IMR-90 (cell line): ENCODE results near the gene LDLRAD3. TPM values are rescaled to one million over a fixed set of nuclear protein-coding genes. Genes with fewer than 3 reads are reported as not detected.
A peak's percentile ranks its signal among the peaks of the same experiment; 100 is the strongest.

Experiments used
- ATAC-seq: fragments of 200-7000 bp; cut with Tn5 transposase; 2 replicates; pipeline ENCODE4 v1.9.1; 2020; ENCODE audit warnings: low read depth, mild to moderate bottlenecking, moderate library complexity
- BruUV-seq: library from RNA; stranded (reverse); fragments of 400-500 nt; replicated peaks from 2 replicates; lab custom pipeline; 2021; lab: Mats Ljungman, UMichigan
- CTCF ChIA-PET: fragments of 300-600 bp; formaldehyde crosslinking; extraction: SDS; loops from one replicate; lab custom pipeline; 2021; ENCODE audit warnings: antibody characterized with exemption; lab: Yijun Ruan, JAX
- POLR2A ChIA-PET: fragments of 300-600 bp; sonication (Branson Sonifier 250); formaldehyde crosslinking; loops from one replicate; lab custom pipeline; 2022; ENCODE audit warnings: antibody characterized with exemption; ENCODE audit not compliant: unreplicated experiment; lab: Charles Lee
- DNase-seq: peaks from one replicate; pipeline ENCODE4 v3.0.0; 2013
- H2AFZ ChIP-seq: replicated peaks from 2 replicates; pipeline ENCODE3; 2013; ENCODE audit warnings: low read length, mild to moderate bottlenecking; ENCODE audit not compliant: poor library complexity
- H2AK5ac ChIP-seq: 2 replicates; pipeline ENCODE4 v1.6.1; 2013; ENCODE audit warnings: low read depth, low read length, inconsistent platforms
- H2AK9ac ChIP-seq: replicated peaks from 2 replicates; pipeline ENCODE3; 2013; ENCODE audit warnings: mild to moderate bottlenecking, low read depth, low read length, moderate library complexity; ENCODE audit not compliant: poor library complexity
- H2BK120ac ChIP-seq: 2 replicates; pipeline ENCODE4 v1.6.1; 2013; ENCODE audit warnings: low read depth, low read length, inconsistent platforms
- H2BK15ac ChIP-seq: 3 replicates; pipeline ENCODE4 v1.6.1; 2013; ENCODE audit warnings: low read depth, low read length, inconsistent platforms
- H2BK20ac ChIP-seq: 2 replicates; pipeline ENCODE4 v1.6.1; 2013; ENCODE audit warnings: low read depth, mild to moderate bottlenecking, inconsistent platforms, low read length, moderate library complexity
- H2BK5ac ChIP-seq: 2 replicates; pipeline ENCODE4 v1.6.1; 2013; ENCODE audit warnings: mild to moderate bottlenecking, low read depth, low read length, inconsistent platforms; ENCODE audit not compliant: poor library complexity, severe bottlenecking
- H3K14ac ChIP-seq: replicated peaks from 2 replicates; pipeline ENCODE4 v1.6.1; 2013; ENCODE audit warnings: low read depth, low read length, inconsistent platforms
- H3K18ac ChIP-seq: 2 replicates; pipeline ENCODE4 v1.6.1; 2013; ENCODE audit warnings: low read depth, low read length, control low read depth
- H3K23ac ChIP-seq: 2 replicates; pipeline ENCODE4 v1.6.1; 2013; ENCODE audit warnings: low read depth, low read length, inconsistent platforms
- H3K27ac ChIP-seq: 2 replicates; pipeline ENCODE4 v1.5.1; 2013; ENCODE audit warnings: mild to moderate bottlenecking, control low read depth, low read length; ENCODE audit not compliant: insufficient read depth
- H3K27me3 ChIP-seq: 2 replicates; pipeline ENCODE4 v1.6.1; 2013; ENCODE audit warnings: low read length; ENCODE audit not compliant: control insufficient read depth, insufficient read depth
- H3K36me3 ChIP-seq: 2 replicates; pipeline ENCODE4 v1.6.1; 2013; ENCODE audit warnings: low read length, mixed read lengths; ENCODE audit not compliant: control insufficient read depth, insufficient read depth
- H3K4ac ChIP-seq: 2 replicates; pipeline ENCODE4 v1.6.1; 2013; ENCODE audit warnings: low read depth, low read length, inconsistent platforms
- H3K4me1 ChIP-seq: 2 replicates; pipeline ENCODE4 v1.6.1; 2013; ENCODE audit warnings: low read length, mixed read lengths; ENCODE audit not compliant: control insufficient read depth, insufficient read depth
- H3K4me2 ChIP-seq: 2 replicates; pipeline ENCODE4 v1.6.1; 2013; ENCODE audit warnings: low read depth, mild to moderate bottlenecking, control low read depth, low read length, moderate library complexity
- H3K4me3 ChIP-seq: 2 replicates; pipeline ENCODE4 v1.5.1; 2013; ENCODE audit warnings: low read depth, mild to moderate bottlenecking, control low read depth, low read length, moderate library complexity; ENCODE audit not compliant: insufficient read depth
- H3K56ac ChIP-seq: 2 replicates; pipeline ENCODE4 v1.6.1; 2013; ENCODE audit warnings: low read length, inconsistent platforms; ENCODE audit not compliant: insufficient read depth; ENCODE audit errors: extremely low read depth
- H3K79me1 ChIP-seq, 2 experiments: 2 replicates each; pipeline ENCODE4 v1.6.1; 2013; ENCODE audit warnings: low read length in 2 of 2, inconsistent platforms in 1 of 2, low read depth in 1 of 2
- H3K9ac ChIP-seq: 2 replicates; pipeline ENCODE4 v1.6.1; 2013; ENCODE audit warnings: low read depth, low read length, control low read depth
- H3K9me1 ChIP-seq: 2 replicates; pipeline ENCODE4 v1.6.1; 2013; ENCODE audit warnings: low read length, inconsistent platforms; ENCODE audit not compliant: insufficient read depth
- H3K9me3 ChIP-seq: 2 replicates; pipeline ENCODE4 v1.6.1; 2013; ENCODE audit warnings: low read length; ENCODE audit not compliant: control insufficient read depth, insufficient read depth
- H4K20me1 ChIP-seq: 2 replicates; pipeline ENCODE4 v1.6.1; 2013; ENCODE audit warnings: low read length, inconsistent platforms; ENCODE audit not compliant: insufficient read depth
- H4K5ac ChIP-seq: 2 replicates; pipeline ENCODE4 v1.6.1; 2013; ENCODE audit warnings: mild to moderate bottlenecking, low read depth, low read length, control low read depth
- H4K8ac ChIP-seq, 2 experiments: 2 replicates each; pipeline ENCODE4 v1.6.1; 2013; ENCODE audit warnings: low read depth in 2 of 2, low read length in 2 of 2, control low read depth in 1 of 2, inconsistent platforms in 1 of 2
- H4K91ac ChIP-seq: 2 replicates; pipeline ENCODE4 v1.6.1; 2013; ENCODE audit warnings: low read depth, low read length, inconsistent platforms; ENCODE audit not compliant: insufficient read depth
- BHLHE40 ChIP-seq: fragments of 150-350 bp; IDR thresholded peaks from 2 replicates; pipeline ENCODE4 v1.6.1; 2016; ENCODE audit warnings: mild to moderate bottlenecking, low read depth, low read length
- CEBPB ChIP-seq: IDR thresholded peaks from 2 replicates; pipeline ENCODE4 v1.6.1; 2012; ENCODE audit warnings: low read depth, low read length, improper control_type of control experiment
- CHD1 ChIP-seq: IDR thresholded peaks from 2 replicates; pipeline ENCODE4 v1.6.1; 2012; ENCODE audit warnings: low read depth, low read length, improper control_type of control experiment
- CTCF ChIP-seq: conservative IDR thresholded peaks from 2 replicates; pipeline ENCODE4 v1.5.1; 2012; ENCODE audit warnings: mild to moderate bottlenecking, low read depth, low read length, improper control_type of control experiment
- FOS ChIP-seq: fragments of 150-350 bp; IDR thresholded peaks from 2 replicates; pipeline ENCODE4 v1.6.1; 2016; ENCODE audit warnings: low read depth, low read length
- MAFK ChIP-seq: IDR thresholded peaks from 2 replicates; pipeline ENCODE4 v1.6.1; 2012; ENCODE audit warnings: low read depth, low read length, improper control_type of control experiment
- MAZ ChIP-seq: IDR thresholded peaks from 2 replicates; pipeline ENCODE4 v1.6.1; 2012; ENCODE audit warnings: low read depth, mild to moderate bottlenecking, low read length, improper control_type of control experiment, moderate library complexity, borderline replicate concordance
- MXI1 ChIP-seq: IDR thresholded peaks from 2 replicates; pipeline ENCODE4 v1.6.1; 2012; ENCODE audit warnings: low read depth, mild to moderate bottlenecking, low read length, moderate library complexity, borderline replicate concordance
- POLR2A ChIP-seq: IDR thresholded peaks from 2 replicates; pipeline ENCODE4 v1.6.1; 2012; ENCODE audit warnings: mild to moderate bottlenecking, low read depth, low read length
- RCOR1 ChIP-seq: IDR thresholded peaks from 2 replicates; pipeline ENCODE4 v1.6.1; 2012; ENCODE audit warnings: mild to moderate bottlenecking, low read length, improper control_type of control experiment; ENCODE audit not compliant: insufficient replicate concordance
- RFX5 ChIP-seq: IDR thresholded peaks from 2 replicates; pipeline ENCODE4 v1.8.0; 2012; ENCODE audit warnings: low read depth, mild to moderate bottlenecking, low read length, moderate library complexity
- USF2 ChIP-seq: fragments of 150-350 bp; IDR thresholded peaks from 2 replicates; pipeline ENCODE4 v1.6.1; 2017; ENCODE audit warnings: mild to moderate bottlenecking, antibody characterized with exemption, low read length, low read depth
- WGBS, 2 experiments: methylation state at CpG; one replicate each; pipeline versions ENCODE4 v1.1.5 to v1.1.7; 2013; ENCODE audit warnings: missing lambda C conversion rate in 2 of 2; ENCODE audit not compliant: insufficient read length in 1 of 2; ENCODE audit errors: extremely low coverage in 2 of 2; 5-methylcytosine and 5-hydroxymethylcytosine counted together
- dilution Hi-C: fragments of 300-500 bp; cut with HindIII; formaldehyde crosslinking; loops from one replicate; pipeline ENCODE4 v1.14.3; 2018; ENCODE audit warnings: low sequenced_read_pairs; ENCODE audit not compliant: unreplicated experiment
- in situ Hi-C: fragments of 300-500 bp; cut with MboI; formaldehyde crosslinking; loops from 3 replicates; pipeline ENCODE4 v1.14.3; 2019; ENCODE audit warnings: low sequenced_read_pairs, inconsistent platforms, mixed read lengths
- intact Hi-C: fragments of 100-400 bp; cut with micrococcal nuclease; formaldehyde crosslinking; loops from 2 replicates; pipeline ENCODE4 v1.10.0; 2022
- polyA plus RNA-seq, 3 experiments: library from polyadenylated mRNA; depleted of rRNA; stranded (reverse); fragments of >200 nt; gene quantifications; 2 replicates each; pipeline ENCODE4 v1.2.3, GENCODE V29; 2012; ENCODE audit warnings: low replicate concordance in 1 of 3
- total RNA-seq: library from RNA; depleted of rRNA; stranded (reverse); fragments of >200 nt; gene quantifications from 2 replicates; pipeline ENCODE4 v1.2.3, GENCODE V29; 2012

Gene LDLRAD3
- total and polyA plus RNA-seq, 2 of the 4 experiments (the other 2 are of a cell fraction) = 2.7 to 6.4 TPM

DNA sequence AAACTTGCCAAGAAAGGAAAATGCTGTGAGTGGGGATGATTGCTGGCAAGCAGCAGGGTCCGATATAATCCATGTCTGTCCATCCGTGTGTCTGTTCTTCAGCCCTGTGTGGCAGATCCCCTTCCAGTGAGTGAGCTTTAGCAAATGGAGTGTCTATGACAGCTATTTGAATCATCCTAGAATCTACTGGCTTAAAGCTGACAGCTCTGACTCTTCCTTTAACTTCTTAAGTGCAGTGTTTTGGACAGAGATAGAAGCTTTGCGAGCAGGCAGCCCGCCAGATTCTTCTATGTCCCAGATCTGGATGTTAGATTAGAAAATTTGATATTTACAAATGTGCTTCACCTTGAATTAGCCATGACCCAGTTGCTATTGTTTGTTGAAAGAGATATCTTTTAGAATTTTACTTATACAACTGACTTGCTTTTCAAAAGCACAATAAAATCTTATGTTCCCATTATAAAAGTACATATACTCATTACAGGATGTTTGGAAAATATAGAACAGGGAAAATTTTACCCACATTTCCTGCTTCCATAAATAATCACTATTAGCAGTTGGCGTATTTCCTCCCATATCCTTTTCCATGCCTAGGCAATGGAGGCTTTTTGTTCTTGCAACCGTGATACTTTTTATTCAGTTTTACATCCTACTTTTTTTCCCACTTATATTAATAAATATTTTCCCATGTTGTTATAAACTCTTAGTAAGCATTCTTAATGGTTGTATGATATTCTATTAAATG, 220.8 kb downstream of the LDLRAD3 start (continued):
- TF ChIP-seq CEBPB (no peak), POLR2A (no peak)

DNA sequence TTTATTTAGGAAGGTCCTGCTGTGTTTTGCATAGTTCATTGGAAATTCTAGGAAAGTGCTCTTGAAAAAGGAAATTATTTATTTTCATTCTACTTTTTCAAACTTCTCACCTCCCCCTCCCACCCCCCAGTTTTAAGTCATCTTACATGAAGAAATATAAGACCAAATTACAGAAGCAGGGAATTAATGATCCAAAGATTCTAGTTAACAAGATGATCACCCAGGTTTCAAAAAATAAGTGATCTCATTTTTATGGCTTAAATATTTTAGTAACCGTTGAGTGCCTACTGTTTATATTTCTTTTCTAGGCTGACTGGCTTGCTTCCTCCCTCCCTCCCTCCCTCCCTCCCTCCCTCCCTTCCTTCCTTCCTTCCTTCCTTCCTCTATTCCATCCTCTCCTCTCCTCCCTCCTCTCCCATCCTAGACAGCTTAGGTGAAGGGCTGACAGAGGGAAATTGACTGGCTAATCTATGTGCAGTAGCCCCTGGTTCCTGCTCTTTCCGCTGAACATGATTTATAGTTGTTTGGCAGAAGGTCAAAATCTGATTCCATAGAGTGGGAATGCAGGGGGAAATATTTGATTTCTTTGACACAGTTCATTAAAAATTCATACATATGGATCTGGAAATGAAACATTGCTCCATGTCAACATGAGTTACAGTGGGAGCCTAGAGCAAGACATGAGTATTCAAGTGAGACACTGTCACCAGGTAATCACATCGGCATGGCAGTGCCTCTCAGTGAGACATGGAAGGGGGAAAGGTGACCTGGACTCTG, 221.9 kb downstream of the LDLRAD3 start:
- H3K4me1 ChIP-seq = peaks cover 1% of the 10 kb centered on the region; the same call in 1 of the 2 replicates
- H2BK5ac ChIP-seq = no peak overlapping the region
- no peak overlapping the region for H2BK120ac ChIP-seq
- H3K4me3 ChIP-seq = no peak overlapping the region
- H4K5ac ChIP-seq = no peak overlapping the region
- ATAC-seq (no peak; the same call in 1 of the 2 replicates), DNase-seq (peak; percentile 24)
- H3K36me3 ChIP-seq = no peaks in the 10 kb centered on the region
- no peak overlapping the region for H2AFZ ChIP-seq
- 0 out of 2 replicates have a peak, but pooled peaks cover 3% of the 10 kb centered on the region for H4K20me1 ChIP-seq
- no peaks in the 10 kb centered on the region for H3K9me3 ChIP-seq
- H3K18ac ChIP-seq = no peak overlapping the region
- no peak overlapping the region for H3K4ac ChIP-seq
- no peak overlapping the region for H2BK15ac ChIP-seq
- no TSS peak for BruUV-seq
- TF ChIP-seq BHLHE40 (no peak), MAFK (no peak), CHD1 (no peak), RCOR1 (no peak), CTCF (no peak), POLR2A (no peak), MXI1 (no peak), CEBPB (no peak), FOS (no peak), RFX5 (no peak), USF2 (no peak), MAZ (no peak)
- no peaks in the 10 kb centered on the region; the same call in 1 of the 2 replicates for H3K9me1 ChIP-seq
- no peak overlapping the region for H4K8ac ChIP-seq
- H4K91ac ChIP-seq = no peak overlapping the region
- H2AK9ac ChIP-seq = no peak overlapping the region
- H3K56ac ChIP-seq = no peak overlapping the region
- in situ Hi-C loops = no loop called here
- H2BK20ac ChIP-seq = no peak overlapping the region
- H3K9ac ChIP-seq = no peak overlapping the region
- CTCF ChIA-PET = no interaction called here
- dilution Hi-C loops = no loop called here
- H3K4me2 ChIP-seq = no peak overlapping the region
- POLR2A ChIA-PET = no interaction called here
- no peak overlapping the region for H3K27ac ChIP-seq
- intact Hi-C loops = no loop called here
- 0 out of 2 replicates have a peak overlapping the region, but pooled peaks have one; percentile 28 for H3K14ac ChIP-seq
- no peaks in the 10 kb centered on the region for H3K79me1 ChIP-seq
- H2AK5ac ChIP-seq = 0 out of 2 replicates have a peak overlapping the region, but pooled peaks have one; percentile 43
- no peaks in the 10 kb centered on the region for H3K27me3 ChIP-seq
- no peak overlapping the region for H3K23ac ChIP-seq
- WGBS, 2 experiments = no CpG with 5 or more reads among the region's 3 CpGs
